ENCODE results near the gene GTF2H4.

The GTF2H4 gene

DNA sequence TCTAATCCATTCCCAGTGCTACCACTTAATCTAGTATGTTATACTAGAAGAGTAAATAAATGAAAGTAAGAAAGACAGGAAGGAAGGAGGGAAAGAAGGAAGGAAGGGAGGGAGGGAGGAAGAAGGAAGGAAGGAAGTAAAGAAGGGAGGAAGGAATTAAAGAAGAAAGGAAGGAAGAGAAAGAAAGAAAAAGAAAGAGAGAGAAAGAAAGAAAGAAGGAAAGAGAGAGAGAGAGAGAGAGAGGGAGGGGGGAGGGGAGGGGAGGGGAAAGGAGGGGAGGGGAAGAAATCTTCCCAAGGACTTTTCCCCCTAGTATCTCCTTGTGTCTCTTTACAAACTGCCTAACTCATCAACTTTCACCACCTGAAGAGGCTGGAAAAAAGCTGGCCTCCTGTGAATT lies 54.7 kb downstream of the GTF2H4 start:
- no peak for DNase-seq

DNA sequence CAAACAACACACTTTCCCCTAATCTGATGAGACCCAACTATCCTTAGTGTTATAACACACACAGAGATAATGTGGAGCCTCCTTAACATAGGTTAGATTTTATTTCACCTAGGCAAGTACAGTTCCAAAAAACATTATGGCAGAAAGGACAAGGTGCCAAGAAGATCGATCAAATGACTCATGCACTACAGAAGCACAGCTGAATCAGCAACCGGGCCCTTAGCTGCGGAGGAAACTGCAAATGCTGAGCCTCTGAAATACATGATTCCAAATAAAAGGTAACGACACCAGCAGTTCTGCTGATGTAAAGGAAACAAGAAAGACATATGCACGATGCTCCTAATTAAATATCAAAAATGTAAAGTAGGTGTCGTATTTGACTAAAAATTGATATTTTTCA lies 55.6 kb downstream of the GTF2H4 start:
- no peak for DNase-seq

All from NCI-H1092 (cell line).